Measurements from ENCODE around the gene STARD5. TPM values are rescaled to one million over a fixed set of nuclear protein-coding genes. Genes with fewer than 3 reads are reported as not detected.

STARD5 gene
- total RNA-seq, 1 experiment from 2014 or later, result 2.3 TPM

DNA sequence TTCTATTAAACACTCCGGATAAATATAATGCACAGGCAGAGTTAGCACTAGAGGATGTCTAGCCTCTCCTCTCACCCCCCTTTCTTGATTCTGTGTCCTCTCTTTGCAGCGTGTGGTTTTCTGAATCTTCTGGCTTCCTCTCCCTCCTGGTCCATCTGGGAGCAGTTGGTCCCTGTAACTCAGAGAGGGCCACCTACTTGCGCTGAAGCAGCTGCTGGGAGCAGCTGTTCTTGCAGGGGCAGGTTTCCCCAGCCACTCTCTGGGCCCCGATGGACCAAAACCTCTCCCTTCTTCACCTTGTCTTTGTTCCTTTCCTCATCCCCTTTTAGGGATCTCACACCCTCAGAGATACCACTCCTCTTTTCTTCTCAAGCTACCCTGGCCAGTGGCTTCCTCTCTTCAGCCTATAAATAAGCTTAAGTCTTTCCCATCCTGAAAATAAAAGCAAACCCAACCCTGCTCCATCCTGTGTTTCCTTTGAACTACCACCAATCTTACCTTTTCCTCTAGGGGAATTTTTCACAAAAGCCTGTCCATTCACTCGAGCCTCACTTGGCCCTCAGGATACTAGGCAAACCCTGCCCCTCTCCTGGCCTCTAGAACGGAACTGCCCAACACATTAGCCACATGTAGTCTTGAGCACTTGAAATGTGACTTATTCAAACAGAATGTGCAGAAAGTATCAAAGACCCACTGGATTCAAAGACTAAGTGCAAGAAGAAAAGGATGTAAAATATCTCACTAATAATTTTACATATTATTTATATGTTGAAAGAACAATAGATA is 59.7 kb downstream of the STARD5 start:
- H3K4me1 Mint-ChIP-seq, result peaks cover 7 to 9% of the 10 kb centered on the region in 2 experiments

More for the DNA sequence above, 59.7 kb downstream of the STARD5 start:
- no peak overlapping the region for H2AFZ ChIP-seq (ENCODE audit: low read length)
- peaks cover 2% of the 10 kb centered on the region for H3K27me3 Mint-ChIP-seq (ENCODE audit: low read depth)
- H4K20me1 ChIP-seq (ENCODE audit: control insufficient read depth, insufficient read depth, insufficient read length), result no peaks in the 10 kb centered on the region
- H4K5ac ChIP-seq (ENCODE audit: insufficient read length, low read depth, low read length), result no peak overlapping the region
- no peak overlapping the region for H3K4ac ChIP-seq (ENCODE audit: low read depth, low read length)
- H3K27ac ChIP-seq (ENCODE audit: insufficient read length, low read depth, low read length), result no peak overlapping the region
- H3K79me2 ChIP-seq (ENCODE audit: insufficient read depth, low read length), result no peaks in the 10 kb centered on the region
- no peak overlapping the region for H3K27ac Mint-ChIP-seq
- WGBS (ENCODE audit: extremely low coverage, insufficient read length, low lambda C conversion rate), result no CpG with 5 or more reads among the region's 6 CpGs
- no peak overlapping the region for H3K4me2 ChIP-seq (ENCODE audit: insufficient read depth, insufficient read length, low read length)
- no peak overlapping the region for H2AK5ac ChIP-seq (ENCODE audit: insufficient read length, low read length)
- H3K9ac ChIP-seq (ENCODE audit: extremely low read depth, insufficient read length, low read length), result no peak overlapping the region
- no peaks in the 10 kb centered on the region for H3K27me3 ChIP-seq (ENCODE audit: insufficient read depth, low read length)
- no peaks in the 10 kb centered on the region for H3K9me3 ChIP-seq (ENCODE audit: control insufficient read depth, low read depth, low read length)
- H3K36me3 Mint-ChIP-seq (ENCODE audit: insufficient read depth in 1 of 3, low read depth in 3 of 3), result no peaks in the 10 kb centered on the region
- H3K23me2 ChIP-seq (ENCODE audit: insufficient read length, low read depth, low read length, poor library complexity, severe bottlenecking), result no peaks in the 10 kb centered on the region
- H2BK120ac ChIP-seq (ENCODE audit: low read depth, low read length, poor library complexity, severe bottlenecking), result no peak overlapping the region
- no peak overlapping the region for H3K4me3 Mint-ChIP-seq
- H2BK15ac ChIP-seq (ENCODE audit: low read depth, low read length), result no peak overlapping the region
- H4K91ac ChIP-seq (ENCODE audit: insufficient read length, low read depth, low read length), result no peak overlapping the region
- TF ChIP-seq CTCF (conservative IDR thresholded peaks at IDR 0.05), result no peak
- H3K79me1 ChIP-seq (ENCODE audit: insufficient read depth, low read depth, low read length, poor library complexity, severe bottlenecking), result no peaks in the 10 kb centered on the region
- H2BK20ac ChIP-seq (ENCODE audit: low read depth, low read length, poor library complexity, severe bottlenecking), result no peak overlapping the region
- H3K14ac ChIP-seq (ENCODE audit: insufficient read depth, low read length), result no peak overlapping the region
- H2BK5ac ChIP-seq (ENCODE audit: insufficient read length, low read length), result no peak overlapping the region
- no peak overlapping the region for H3K18ac ChIP-seq (ENCODE audit: insufficient read length, low read depth, low read length)
- H3K23ac ChIP-seq (ENCODE audit: insufficient read length, low read depth, low read length), result no peak overlapping the region
- H3K9me3 Mint-ChIP-seq, result no peaks in the 10 kb centered on the region
- no peak overlapping the region for H2BK12ac ChIP-seq (ENCODE audit: insufficient read length, low read depth, low read length)
- H3K4me1 ChIP-seq (ENCODE audit: insufficient read depth, low read length), result no peaks in the 10 kb centered on the region; the same call in 1 of the 2 replicates
- no peak overlapping the region for H4K8ac ChIP-seq (replicated peaks; ENCODE audit: insufficient read length, low read depth, low read length)
- no peak overlapping the region for H3T11ph ChIP-seq (ENCODE audit: low read length)
- no peak overlapping the region for H3K56ac ChIP-seq (ENCODE audit: insufficient read length, low read depth, low read length)
- no peak for DNase-seq
